Panc1 (cell line): ENCODE data around the gene SCRG1.

ENCODE experiments used
- CTCF ChIP-seq: fragments of 450-650 bp; IDR thresholded peaks from 2 replicates; pipeline ENCODE4 v1.5.1; 2017; ENCODE audit warnings: mild to moderate bottlenecking
- POLR2AphosphoS5 ChIP-seq: IDR thresholded peaks from 2 replicates; pipeline ENCODE4 v1.6.1; 2012; ENCODE audit warnings: mild to moderate bottlenecking, low read depth, low read length, moderate library complexity
- SIN3A ChIP-seq: IDR thresholded peaks from 2 replicates; pipeline ENCODE4 v1.6.1; 2012; ENCODE audit warnings: low read depth, mild to moderate bottlenecking, low read length, moderate library complexity, borderline replicate concordance; ENCODE audit not compliant: insufficient read depth

- TF ChIP-seq CTCF: no peak
- TF ChIP-seq SIN3A: no peak
- no peak for TF ChIP-seq POLR2AphosphoS5
Observed at GRCh38 chr4:173357939-173358338, 41.0 kb downstream of the SCRG1 start.
